Heart right ventricle (tissue), 16 donors: Measurements from ENCODE around the gene SEC11A. TPM values are rescaled to one million over a fixed set of nuclear protein-coding genes. Genes with fewer than 3 reads are reported as not detected.

Experiments
- ATAC-seq, 8 donors: fragments of 200-7000 bp; cut with Tn5 transposase; one replicate each; pipeline ENCODE4 v1.9.1; 2020; ENCODE audit warnings: mild to moderate bottlenecking in 8 of 8, moderate library complexity in 8 of 8, moderate number of reproducible peaks in 1 of 8
- DNase-seq, 2 donors: peaks; one replicate each; pipeline ENCODE4 v3.0.0-alpha.2; 2020
- H3K27ac ChIP-seq, 10 donors: fragments of 200-600 bp; sonication (generic) in 2 of 10; one replicate each; pipeline versions ENCODE4 v1.5.0 to v1.8.0; 2020 to 2022; ENCODE audit warnings: mild to moderate bottlenecking in 3 of 10
- H3K27me3 ChIP-seq, 7 donors: fragments of 200-600 bp; one replicate each; pipeline ENCODE4 v1.8.0; 2021 to 2022; ENCODE audit warnings: mild to moderate bottlenecking in 2 of 7
- H3K36me3 ChIP-seq, 9 donors: fragments of 200-600 bp; sonication (generic) in 1 of 9; one replicate each; pipeline versions ENCODE4 v1.5.0 to v1.8.0; 2020 to 2022; ENCODE audit warnings: mild to moderate bottlenecking in 2 of 9
- H3K4me1 ChIP-seq, 9 donors: fragments of 200-600 bp; sonication (generic) in 1 of 9; one replicate each; pipeline versions ENCODE4 v1.5.0 to v1.8.0; 2020 to 2022; ENCODE audit warnings: mild to moderate bottlenecking in 4 of 9
- H3K4me3 ChIP-seq, 10 donors: fragments of 200-600 bp; sonication (generic) in 2 of 10; one replicate each; pipeline versions ENCODE4 v1.5.0 to v1.8.0; 2020 to 2022; ENCODE audit warnings: mild to moderate bottlenecking in 7 of 10, moderate library complexity in 2 of 10
- H3K9me3 ChIP-seq, 11 donors: fragments of 200-600 bp in 10 of 11; sonication (generic) in 2 of 11; one replicate each; pipeline versions ENCODE4 v1.5.0 to v1.8.0; 2013 to 2022; ENCODE audit warnings: mild to moderate bottlenecking in 2 of 11, control low read depth in 1 of 11, moderate library complexity in 1 of 11
- CTCF ChIP-seq, 9 donors: fragments of 200-600 bp; sonication (generic) in 2 of 9; IDR thresholded peaks; one replicate each; pipeline versions ENCODE4 v1.5.0 to v1.8.0; 2021 to 2022; ENCODE audit warnings: antibody characterized with exemption in 9 of 9, mild to moderate bottlenecking in 5 of 9, moderate library complexity in 1 of 9
- WGBS, 2 donors: extraction: QIAGEN DNeasy Blood & Tissue Kit; methylation state at CpG; one replicate each; pipeline ENCODE4 v1.1.7; 2013; ENCODE audit warnings: inconsistent platforms in 1 of 2; 5-methylcytosine and 5-hydroxymethylcytosine counted together
- intact Hi-C, 10 donors: fragments of 100-400 bp; cut with DNase I; formaldehyde crosslinking; loops; one replicate each; pipeline versions ENCODE4 v1.11.1 to v1.14.2; 2022
- polyA plus RNA-seq, 2 donors: library from polyadenylated mRNA; stranded (reverse); fragments of 200-250 nt; gene quantifications; one replicate each; pipeline ENCODE4 v1.2.3, GENCODE V29; 2013
- total RNA-seq, 10 donors: library from RNA; stranded (reverse); fragmentation: NEBNext Ultra II Directional in 3 of 10; extraction: Animal tissue kit (Norgen Biotek cat#: 25700) in 3 of 10; gene quantifications; one replicate each; pipeline versions ENCODE4 v1.2.1 to v1.2.4, GENCODE V29; 2021 to 2023
- donor health status: Arrhythmogenic right ventricular cardiomyopathy.
- donor health status: ischemic (EF 13 %, LVEDD 7.1; RV severe dilation, severe dysfunction).
- donor health status: healthy with polysubstance abuse.
- donor health status: DM: no; HTN: yes; CAD: no.
- donor health status: DM: no; HTN: no; CAD: no.
- donor health status: ischemic (EF 25% LVEDD 6.9; RV normal size, moderate dysfunction).
- donor health status: ischemic (EF 25% LVEDD 5.7; RV mildly dilated, moderate dysfunction).
- donor health status: healthy.
- donor health status: DM: yes; HTN: yes; CAD: no.
- donor health status: Ischemic cardiomyopathy.
- donor health status: ischemic (EF 35%, LVEDD 5.7; RV mildly dilated, moderate dysfunction).
- donor health status: nonischemic (EF 11% LVEDD 7.7; RV severe dilation, severe dysfunction).
- donor health status: DM: yes; HTN: yes; CAD: no.
- donor health status: PGD.
- donor health status: ischemic (EF 29% LVEDD 5.4; RV normal size, mild dysfunction).
- donor health status: nonischemic (EF 23%, LVEDD 6.1; RV moderate dilation, normal function).

The SEC11A gene
- total and polyA plus RNA-seq, 12 donors = 65.9 to 123 (median 78.6) TPM

- DNase-seq = no peak
- TF ChIP-seq CTCF (IDR thresholded peaks at IDR 0.05) = no peak
- H3K27me3 ChIP-seq = no peaks in the 10 kb centered on the region
- H3K4me1 ChIP-seq = peaks cover 0 to 30% (median 0%) of the 10 kb centered on the region in 9 donors
- peaks cover 0 to 99% (median 29%) of the 10 kb centered on the region in 9 donors for H3K36me3 ChIP-seq
- H3K9me3 ChIP-seq = no peaks in the 10 kb centered on the region
- no peak overlapping the region for H3K27ac ChIP-seq
- H3K4me3 ChIP-seq = no peak overlapping the region
- WGBS, 2 donors = 48 to 86% methylated on average over 1 of the region's 1 CpG
- intact Hi-C loops = no loop called here
- no peak for ATAC-seq
These were observed 31.8 kb downstream of the SEC11A start for GRCh38 chr15:84684092-84684491.

GRCh38 chr15:84681831-84682230 is 34.1 kb downstream of the SEC11A start:
- ATAC-seq = no peak
- DNase-seq = no peak
- no peaks in the 10 kb centered on the region for H3K27me3 ChIP-seq
- peaks cover 0 to 30% (median 0%) of the 10 kb centered on the region in 9 donors for H3K4me1 ChIP-seq
- peaks cover 0 to 99% (median 23%) of the 10 kb centered on the region in 9 donors for H3K36me3 ChIP-seq
- H3K4me3 ChIP-seq = no peak overlapping the region
- intact Hi-C loops = no loop called here
- WGBS, 2 donors = 77 to 94% methylated on average over 3 of the region's 3 CpGs
- H3K9me3 ChIP-seq = no peaks in the 10 kb centered on the region
- no peak for TF ChIP-seq CTCF (IDR thresholded peaks at IDR 0.05)
- H3K27ac ChIP-seq = peak overlapping the region in 1 of 10 donors; percentile 15

GRCh38 chr15:84671211-84671610 is 44.7 kb downstream of the SEC11A start:
- Histone ChIP-seq H3K4me1 (peaks cover 0 to 7% (median 0%) of the 10 kb centered on the region in 9 donors), H3K4me3 (no peak overlapping the region), H3K27ac (no peak overlapping the region), H3K36me3 (peaks cover 0 to 87% (median 27%) of the 10 kb centered on the region in 9 donors), H3K27me3 (no peaks in the 10 kb centered on the region), H3K9me3 (no peaks in the 10 kb centered on the region)
- intact Hi-C loops = no loop called here
- no peak for DNase-seq
- no peak for ATAC-seq
- no peak for TF ChIP-seq CTCF (IDR thresholded peaks at IDR 0.05)

- intact Hi-C loops = loop anchor here in 1 of 10 donors (10.0 kb wide), 1 partner anchor 105 kb away; no protein-coding TSS in a partner anchor
- Histone ChIP-seq H3K9me3 (no peaks in the 10 kb centered on the region), H3K36me3 (peaks cover 0 to 88% (median 27%) of the 10 kb centered on the region in 9 donors), H3K4me1 (no peaks in the 10 kb centered on the region), H3K4me3 (no peak overlapping the region), H3K27ac (no peak overlapping the region), H3K27me3 (no peaks in the 10 kb centered on the region)
- no peak for ATAC-seq
- WGBS, 2 donors = 91 to 93% methylated on average over 8 of the region's 8 CpGs
- no peak for TF ChIP-seq CTCF (IDR thresholded peaks at IDR 0.05)
- DNase-seq = no peak
These were observed 46.2 kb downstream of the SEC11A start for GRCh38 chr15:84669726-84670125.
